Heart left ventricle (tissue), 16 donors: ENCODE results near the gene CENPN. TPM values are rescaled to one million over a fixed set of nuclear protein-coding genes. Genes with fewer than 3 reads are reported as not detected.

Experiments
- ATAC-seq, 4 donors: fragments of 200-7000 bp; cut with Tn5 transposase; one replicate each; pipeline ENCODE4 v1.9.1; 2020 to 2022; ENCODE audit warnings: moderate library complexity in 4 of 4, mild to moderate bottlenecking in 3 of 4, moderate number of reproducible peaks in 1 of 4
- DNase-seq, 5 donors: peaks; one replicate each; pipeline ENCODE4 v3.0.0-alpha.2; 2020
- H3K27ac ChIP-seq, 12 donors: fragments of 200-600 bp; sonication (generic) in 4 of 12; one replicate each; pipeline versions ENCODE4 v1.5.0 to v1.8.0; 2016 to 2022; ENCODE audit warnings: mild to moderate bottlenecking in 2 of 12
- H3K27me3 ChIP-seq, 9 donors: fragments of 200-600 bp; sonication (generic) in 2 of 9; one replicate each; pipeline versions ENCODE4 v1.5.1 to v1.8.0; 2016 to 2022; ENCODE audit warnings: mild to moderate bottlenecking in 3 of 9
- H3K36me3 ChIP-seq, 9 donors: fragments of 200-600 bp; sonication (generic) in 2 of 9; one replicate each; pipeline versions ENCODE4 v1.5.0 to v1.8.0; 2018 to 2022; ENCODE audit warnings: mild to moderate bottlenecking in 2 of 9
- H3K4me1 ChIP-seq, 12 donors: fragments of 200-600 bp; sonication (generic) in 4 of 12; one replicate each; pipeline versions ENCODE4 v1.5.0 to v1.8.0; 2016 to 2022; ENCODE audit warnings: mild to moderate bottlenecking in 3 of 12
- H3K4me3 ChIP-seq, 12 donors: fragments of 200-600 bp; sonication (generic) in 4 of 12; one replicate each; pipeline versions ENCODE4 v1.5.0 to v1.8.0; 2017 to 2022; ENCODE audit warnings: mild to moderate bottlenecking in 9 of 12, moderate library complexity in 4 of 12
- H3K9me3 ChIP-seq, 12 donors: fragments of 200-600 bp; sonication (generic) in 4 of 12; one replicate each; pipeline versions ENCODE4 v1.5.0 to v1.8.0; 2016 to 2022; ENCODE audit warnings: mild to moderate bottlenecking in 1 of 12
- CTCF ChIP-seq, 12 donors: fragments of 200-600 bp; sonication (generic) in 4 of 12; IDR thresholded peaks; one replicate each; pipeline versions ENCODE4 v1.5.0 to v1.8.0; 2018 to 2022; ENCODE audit warnings: antibody characterized with exemption in 12 of 12, mild to moderate bottlenecking in 5 of 12
- POLR2A ChIP-seq, 2 donors: fragments of 450-650 bp; IDR thresholded peaks; one replicate each; pipeline ENCODE4 v1.6.1; 2017; ENCODE audit warnings: antibody characterized with exemption in 2 of 2, mild to moderate bottlenecking in 2 of 2, moderate library complexity in 2 of 2
- WGBS, 4 donors: extraction: QIAGEN DNeasy Blood & Tissue Kit in 2 of 4; methylation state at CpG; one replicate each; pipeline versions ENCODE4 v1.1.5 to v1.1.7; 2013 to 2018; 5-methylcytosine and 5-hydroxymethylcytosine counted together
- intact Hi-C, 10 donors: fragments of 100-400 bp; cut with DNase I; formaldehyde crosslinking; loops; one replicate each; pipeline versions ENCODE4 v1.11.1 to v1.14.2; 2022
- polyA plus RNA-seq, 2 donors: library from polyadenylated mRNA; stranded (reverse); fragments of 200-250 nt; gene quantifications; one replicate each; pipeline ENCODE4 v1.2.3, GENCODE V29; 2013
- total RNA-seq, 9 donors: library from RNA; depleted of rRNA in 2 of 9; stranded (reverse); fragments of >200 nt in 2 of 9; fragmentation: NEBNext Ultra II Directional in 3 of 9; extraction: Animal tissue kit (Norgen Biotek cat#: 25700) in 3 of 9; gene quantifications; one replicate each; pipeline versions ENCODE4 v1.1.0 to v1.2.4, GENCODE V29; 2016 to 2023
- donor health status: ischemic (EF 13 %, LVEDD 7.1; RV severe dilation, severe dysfunction).
- donor health status: healthy with polysubstance abuse.
- donor health status: DM: no; HTN: yes; CAD: no.
- donor health status: DM: no; HTN: no; CAD: no.
- donor health status: ischemic (EF 25% LVEDD 6.9; RV normal size, moderate dysfunction).
- donor health status: ischemic (EF 25% LVEDD 5.7; RV mildly dilated, moderate dysfunction).
- donor health status: healthy.
- donor health status: DM: yes; HTN: yes; CAD: no.
- donor health status: ischemic (EF 35%, LVEDD 5.7; RV mildly dilated, moderate dysfunction).
- donor health status: nonischemic (EF 11% LVEDD 7.7; RV severe dilation, severe dysfunction).
- donor health status: DM: yes; HTN: yes; CAD: no.
- donor health status: PGD.
- donor health status: ischemic (EF 29% LVEDD 5.4; RV normal size, mild dysfunction).
- donor health status: nonischemic (EF 23%, LVEDD 6.1; RV moderate dilation, normal function).

Gene CENPN
- total and polyA plus RNA-seq, 11 donors, result 1.9 to 14.8 (median 10.3) TPM

GRCh38 chr16:80990577-80990976, 16.4 kb upstream of the CENPN start:
- no peak for TF ChIP-seq POLR2A (IDR thresholded peaks at IDR 0.05)
- no peak for TF ChIP-seq CTCF (IDR thresholded peaks at IDR 0.05)
- no peak overlapping the region for H3K27ac ChIP-seq
- peaks cover 0 to 22% (median 2%) of the 10 kb centered on the region in 12 donors for H3K4me1 ChIP-seq
- intact Hi-C loops, result no loop called here
- no peaks in the 10 kb centered on the region for H3K27me3 ChIP-seq
- ATAC-seq (no peak), DNase-seq (no peak)
- peaks cover 0 to 20% (median 4%) of the 10 kb centered on the region in 9 donors for H3K36me3 ChIP-seq
- no peaks in the 10 kb centered on the region for H3K9me3 ChIP-seq
- H3K4me3 ChIP-seq, result no peak overlapping the region
- WGBS, 4 donors, result 91 to 97% (median 94%) methylated on average over 3 of the region's 3 CpGs

- Histone ChIP-seq H3K27me3 (no peaks in the 10 kb centered on the region), H3K4me1 (peaks cover 0 to 22% (median 3%) of the 10 kb centered on the region in 12 donors), H3K4me3 (no peak overlapping the region), H3K36me3 (peaks cover 0 to 21% (median 4%) of the 10 kb centered on the region in 9 donors), H3K9me3 (no peaks in the 10 kb centered on the region), H3K27ac (no peak overlapping the region)
- intact Hi-C loops, result no loop called here
- TF ChIP-seq POLR2A (IDR thresholded peaks at IDR 0.05), result no peak
- WGBS, 4 donors, result 80 to 92% (median 86%) methylated on average over 2 of the region's 2 CpGs
- ATAC-seq (no peak), DNase-seq (no peak)
These were observed 16.0 kb upstream of the CENPN start for GRCh38 chr16:80990978-80991377.

GRCh38 chr16:80991792-80992430, 15.1 kb upstream of the CENPN start:
- Histone ChIP-seq H3K36me3 (peaks cover 0 to 21% (median 4%) of the 10 kb centered on the region in 9 donors), H3K27me3 (no peaks in the 10 kb centered on the region), H3K27ac (no peak overlapping the region), H3K4me1 (peaks cover 0 to 22% (median 8%) of the 10 kb centered on the region in 12 donors), H3K9me3 (no peaks in the 10 kb centered on the region), H3K4me3 (no peak overlapping the region)
- no peak for ATAC-seq
- TF ChIP-seq CTCF (IDR thresholded peaks at IDR 0.05) (no peak), POLR2A (IDR thresholded peaks at IDR 0.05) (no peak)
- 63 to 67% (median 64%) methylated on average over 6 of the region's 6 CpGs for WGBS, 4 donors
- no peak for DNase-seq
- intact Hi-C loops, result no loop called here

GRCh38 chr16:80992676-80993293, 14.2 kb upstream of the CENPN start:
- intact Hi-C loops, result no loop called here
- no peak for DNase-seq
- WGBS, 4 donors, result 38 to 45% (median 40%) methylated on average over 3 of the region's 3 CpGs

More at GRCh38 chr16:80992676-80993293, 14.2 kb upstream of the CENPN start:
- peak overlapping the region in 1 of 12 donors; percentile 7 for H3K4me3 ChIP-seq
- no peaks in the 10 kb centered on the region for H3K9me3 ChIP-seq
- peaks cover 0 to 26% (median 15%) of the 10 kb centered on the region in 12 donors for H3K4me1 ChIP-seq
- no peak for TF ChIP-seq CTCF (IDR thresholded peaks at IDR 0.05)
- no peak for TF ChIP-seq POLR2A (IDR thresholded peaks at IDR 0.05)
- ATAC-seq, result peak in 1 of 4 donors; percentile 15
- peaks cover 0 to 21% (median 4%) of the 10 kb centered on the region in 9 donors for H3K36me3 ChIP-seq
- no peaks in the 10 kb centered on the region for H3K27me3 ChIP-seq
- peak overlapping the region in 10 of 12 donors; percentile 36 to 67 (median 54) for H3K27ac ChIP-seq
